Loucy (cell line): Measurements from ENCODE around the gene ELOVL1.

Experiments
- EZH2phosphoT487 ChIP-seq: fragments of 200-600 bp; IDR thresholded peaks from 2 replicates; pipeline ENCODE4 v1.6.1; 2018; ENCODE audit warnings: antibody characterized with exemption, mild to moderate bottlenecking, moderate library complexity, borderline replicate concordance
- TF ChIP-seq, protein P1 (sequence below): fragments of 200-600 bp; sonication (generic); conservative IDR thresholded peaks from 2 replicates; pipeline ENCODE4 v1.5.1; 2014; ENCODE audit warnings: mild to moderate bottlenecking, antibody characterized with exemption, low read length

DNA sequence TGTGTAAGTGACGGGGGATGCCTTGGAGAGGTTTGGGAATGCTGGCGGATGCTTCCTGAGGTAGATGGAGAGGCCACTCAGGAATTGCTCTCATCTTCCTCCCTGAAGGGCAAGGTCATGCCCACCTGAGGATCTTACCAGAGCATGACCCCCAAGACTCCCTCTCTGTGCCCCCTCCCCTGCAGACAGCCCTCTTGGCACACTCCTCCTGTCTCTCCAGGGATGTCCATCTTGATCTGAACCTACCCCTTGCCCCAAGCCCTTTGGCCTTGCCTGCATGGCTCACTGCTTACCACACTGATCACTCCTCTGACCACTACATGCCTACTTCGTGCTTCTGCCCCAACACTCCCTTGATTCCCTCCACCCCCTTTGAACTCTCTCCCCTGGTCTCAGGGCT, 48.0 kb downstream of the ELOVL1 start:
- TF ChIP-seq, protein P1, sequence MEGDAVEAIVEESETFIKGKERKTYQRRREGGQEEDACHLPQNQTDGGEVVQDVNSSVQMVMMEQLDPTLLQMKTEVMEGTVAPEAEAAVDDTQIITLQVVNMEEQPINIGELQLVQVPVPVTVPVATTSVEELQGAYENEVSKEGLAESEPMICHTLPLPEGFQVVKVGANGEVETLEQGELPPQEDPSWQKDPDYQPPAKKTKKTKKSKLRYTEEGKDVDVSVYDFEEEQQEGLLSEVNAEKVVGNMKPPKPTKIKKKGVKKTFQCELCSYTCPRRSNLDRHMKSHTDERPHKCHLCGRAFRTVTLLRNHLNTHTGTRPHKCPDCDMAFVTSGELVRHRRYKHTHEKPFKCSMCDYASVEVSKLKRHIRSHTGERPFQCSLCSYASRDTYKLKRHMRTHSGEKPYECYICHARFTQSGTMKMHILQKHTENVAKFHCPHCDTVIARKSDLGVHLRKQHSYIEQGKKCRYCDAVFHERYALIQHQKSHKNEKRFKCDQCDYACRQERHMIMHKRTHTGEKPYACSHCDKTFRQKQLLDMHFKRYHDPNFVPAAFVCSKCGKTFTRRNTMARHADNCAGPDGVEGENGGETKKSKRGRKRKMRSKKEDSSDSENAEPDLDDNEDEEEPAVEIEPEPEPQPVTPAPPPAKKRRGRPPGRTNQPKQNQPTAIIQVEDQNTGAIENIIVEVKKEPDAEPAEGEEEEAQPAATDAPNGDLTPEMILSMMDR: no peak
- TF ChIP-seq EZH2phosphoT487: no peak
